H9 (cell line): ENCODE measurements around the gene CHCHD3. TPM values are rescaled to one million over a fixed set of nuclear protein-coding genes. Genes with fewer than 3 reads are reported as not detected.

Experiments
- DNase-seq: peaks from one replicate; pipeline ENCODE4 v3.0.0-alpha.2; 2017
- H2AFZ ChIP-seq: one replicate; pipeline ENCODE4 v1.6.1; 2013; ENCODE audit warnings: mild to moderate bottlenecking, low read length, control low read depth, moderate library complexity
- H2AK5ac ChIP-seq: 2 replicates; pipeline ENCODE4 v1.6.1; 2013; ENCODE audit warnings: low read length, control low read depth, mixed read lengths; ENCODE audit not compliant: insufficient read length
- H2BK120ac ChIP-seq: one replicate; pipeline ENCODE4 v1.6.1; 2013; ENCODE audit warnings: low read depth, mild to moderate bottlenecking, low read length, control low read depth, inconsistent platforms; ENCODE audit not compliant: poor library complexity, severe bottlenecking
- H2BK12ac ChIP-seq: 2 replicates; pipeline ENCODE4 v1.6.1; 2013; ENCODE audit warnings: low read length, control low read depth, mixed read lengths, low read depth; ENCODE audit not compliant: insufficient read length
- H2BK15ac ChIP-seq: 2 replicates; pipeline ENCODE4 v1.6.1; 2013; ENCODE audit warnings: low read depth, low read length, control low read depth
- H2BK20ac ChIP-seq: one replicate; pipeline ENCODE4 v1.6.1; 2013; ENCODE audit warnings: low read depth, mild to moderate bottlenecking, low read length, control low read depth, inconsistent platforms; ENCODE audit not compliant: poor library complexity, severe bottlenecking
- H2BK5ac ChIP-seq: 2 replicates; pipeline ENCODE4 v1.6.1; 2013; ENCODE audit warnings: low read length, control low read depth, mixed read lengths; ENCODE audit not compliant: insufficient read length
- H3K14ac ChIP-seq: 2 replicates; pipeline ENCODE4 v1.6.1; 2013; ENCODE audit warnings: low read length, control low read depth; ENCODE audit not compliant: insufficient read depth
- H3K18ac ChIP-seq: 2 replicates; pipeline ENCODE4 v1.6.1; 2013; ENCODE audit warnings: low read depth, mild to moderate bottlenecking, mixed read lengths, low read length, control low read depth; ENCODE audit not compliant: insufficient read length
- H3K23ac ChIP-seq: 2 replicates; pipeline ENCODE4 v1.6.1; 2013; ENCODE audit warnings: low read length, control low read depth, mixed read lengths, low read depth; ENCODE audit not compliant: insufficient read length
- H3K23me2 ChIP-seq: 2 replicates; pipeline ENCODE4 v1.6.1; 2013; ENCODE audit warnings: low read depth, mild to moderate bottlenecking, mixed read lengths, low read length, control low read depth; ENCODE audit not compliant: insufficient read length, poor library complexity, severe bottlenecking
- H3K27ac ChIP-seq: 2 replicates; pipeline ENCODE4 v1.5.1; 2013; ENCODE audit warnings: low read length, control low read depth, mixed read lengths, low read depth; ENCODE audit not compliant: insufficient read length
- H3K27me3 ChIP-seq: 2 replicates; pipeline ENCODE4 v1.6.1; 2013; ENCODE audit warnings: low read length, control low read depth, inconsistent platforms; ENCODE audit not compliant: insufficient read depth
- H3K4ac ChIP-seq: 2 replicates; pipeline ENCODE4 v1.6.1; 2013; ENCODE audit warnings: low read depth, mild to moderate bottlenecking, control low read depth, inconsistent platforms, low read length, moderate library complexity
- H3K4me1 ChIP-seq: 2 replicates; pipeline ENCODE4 v1.6.1; 2013; ENCODE audit warnings: low read length, control low read depth, inconsistent platforms; ENCODE audit not compliant: insufficient read depth
- H3K4me2 ChIP-seq: 2 replicates; pipeline ENCODE4 v1.6.1; 2013; ENCODE audit warnings: low read length, control low read depth, mixed read lengths; ENCODE audit not compliant: insufficient read length, insufficient read depth
- H3K56ac ChIP-seq: 2 replicates; pipeline ENCODE4 v1.6.1; 2013; ENCODE audit warnings: low read depth, mild to moderate bottlenecking, mixed read lengths, low read length, control low read depth; ENCODE audit not compliant: insufficient read length
- H3K79me1 ChIP-seq: 2 replicates; pipeline ENCODE4 v1.6.1; 2013; ENCODE audit warnings: low read depth, mild to moderate bottlenecking, moderate library complexity, low read length, control low read depth, inconsistent platforms; ENCODE audit not compliant: insufficient read depth, poor library complexity, severe bottlenecking
- H3K79me2 ChIP-seq: 2 replicates; pipeline ENCODE4 v1.6.1; 2013; ENCODE audit warnings: low read length, control low read depth, inconsistent platforms; ENCODE audit not compliant: insufficient read depth
- H3K9ac ChIP-seq: 2 replicates; pipeline ENCODE4 v1.6.1; 2013; ENCODE audit warnings: low read length, control low read depth, mixed read lengths; ENCODE audit not compliant: insufficient read length; ENCODE audit errors: extremely low read depth
- H3K9me3 ChIP-seq: one replicate; pipeline ENCODE4 v1.6.1; 2013; ENCODE audit warnings: low read depth, low read length, inconsistent platforms; ENCODE audit not compliant: control insufficient read depth
- H3T11ph ChIP-seq: one replicate; pipeline ENCODE4 v1.6.1; 2013; ENCODE audit warnings: mild to moderate bottlenecking, low read length, control low read depth, inconsistent platforms
- H4K20me1 ChIP-seq: one replicate; pipeline ENCODE4 v1.6.1; 2013; ENCODE audit not compliant: control insufficient read depth, insufficient read length, insufficient read depth
- H4K5ac ChIP-seq: 2 replicates; pipeline ENCODE4 v1.6.1; 2013; ENCODE audit warnings: low read depth, mild to moderate bottlenecking, mixed read lengths, low read length, control low read depth; ENCODE audit not compliant: insufficient read length
- H4K8ac ChIP-seq: replicated peaks from 2 replicates; pipeline ENCODE4 v1.6.1; 2013; ENCODE audit warnings: low read length, control low read depth, mixed read lengths, low read depth; ENCODE audit not compliant: insufficient read length
- H4K91ac ChIP-seq: 2 replicates; pipeline ENCODE4 v1.6.1; 2013; ENCODE audit warnings: low read depth, mild to moderate bottlenecking, moderate library complexity, mixed read lengths, low read length, control low read depth; ENCODE audit not compliant: insufficient read length
- H3K27ac Mint-ChIP-seq, 3 experiments: 2 replicates in 2 of 3; 3 replicates in 1 of 3; pipeline ENCODE4 v1.8.0; 2020 to 2021; ENCODE audit warnings: mixed read lengths in 3 of 3, mild to moderate bottlenecking in 1 of 3, moderate library complexity in 1 of 3
- H3K27me3 Mint-ChIP-seq: 2 replicates; pipeline ENCODE4 v1.8.0; 2021; ENCODE audit warnings: low read depth, mild to moderate bottlenecking, moderate library complexity, mixed read lengths
- H3K36me3 Mint-ChIP-seq, 3 experiments: 2 replicates in 2 of 3; 3 replicates in 1 of 3; pipeline ENCODE4 v1.8.0; 2020 to 2021; ENCODE audit warnings: low read depth in 3 of 3, mixed read lengths in 3 of 3; ENCODE audit not compliant: insufficient read depth in 1 of 3
- H3K4me1 Mint-ChIP-seq, 2 experiments: 2 replicates each; pipeline ENCODE4 v1.8.0; 2020; ENCODE audit warnings: mixed read lengths in 2 of 2
- H3K4me3 Mint-ChIP-seq, 2 experiments: 2 replicates in 1 of 2; 3 replicates in 1 of 2; pipeline ENCODE4 v1.8.0; 2020 to 2021; ENCODE audit warnings: mild to moderate bottlenecking in 2 of 2, mixed read lengths in 2 of 2, moderate library complexity in 1 of 2
- H3K9me3 Mint-ChIP-seq, 2 experiments: 2 replicates in 1 of 2; 3 replicates in 1 of 2; pipeline ENCODE4 v1.8.0; 2020; ENCODE audit warnings: mild to moderate bottlenecking in 2 of 2, mixed read lengths in 2 of 2, moderate library complexity in 1 of 2
- CTCF ChIP-seq: fragments of 200-600 bp; sonication (generic); conservative IDR thresholded peaks from 3 replicates; pipeline ENCODE4 v1.8.0; 2021; ENCODE audit warnings: antibody characterized with exemption, mild to moderate bottlenecking
- total RNA-seq: library from RNA; stranded (reverse); gene quantifications from 2 replicates; pipeline ENCODE4 v1.2.1, GENCODE V29; 2021

The CHCHD3 gene
- total RNA-seq, 1 experiment from 2014 or later = 104 TPM

GRCh38 chr7:133030346-133030745, 51.5 kb downstream of the CHCHD3 start:
- H2AFZ ChIP-seq = no peak overlapping the region
- Mint-ChIP-seq H3K36me3 (peaks cover under 1 to 7% (median 7%) of the 10 kb centered on the region in 3 experiments), H3K27me3 (no peaks in the 10 kb centered on the region), H3K4me3 (no peak overlapping the region), H3K4me1 (no peaks in the 10 kb centered on the region), H3K27ac (no peak overlapping the region; a peak in 1 of 7 replicates), H3K9me3 (peaks cover 0 to 3% of the 10 kb centered on the region in 2 experiments; a peak in 2 of 5 replicates)
- H2BK20ac ChIP-seq = no peak overlapping the region
- H4K91ac ChIP-seq = no peak overlapping the region
- no peak overlapping the region for H3K56ac ChIP-seq
- no peak for TF ChIP-seq CTCF
- no peak overlapping the region for H4K5ac ChIP-seq
- no peaks in the 10 kb centered on the region for H3K23me2 ChIP-seq
- H4K8ac ChIP-seq = no peak overlapping the region
- no peak overlapping the region for H2BK12ac ChIP-seq
- no peak overlapping the region for H3K14ac ChIP-seq
- H3K9ac ChIP-seq = no peak overlapping the region
- DNase-seq = no peak
- no peak overlapping the region for H3K27ac ChIP-seq
- no peaks in the 10 kb centered on the region for H4K20me1 ChIP-seq
- H3K4ac ChIP-seq = no peak overlapping the region
- H3K4me1 ChIP-seq = no peaks in the 10 kb centered on the region
- H3K9me3 ChIP-seq = no peaks in the 10 kb centered on the region
- no peak overlapping the region for H3K23ac ChIP-seq
- peaks cover 3% of the 10 kb centered on the region for H3K79me1 ChIP-seq
- H2BK120ac ChIP-seq = no peak overlapping the region
- no peak overlapping the region for H2BK5ac ChIP-seq
- H3K18ac ChIP-seq = no peak overlapping the region
- no peak overlapping the region for H2BK15ac ChIP-seq
- H3T11ph ChIP-seq = no peak overlapping the region
- H3K27me3 ChIP-seq = no peaks in the 10 kb centered on the region
- H3K4me2 ChIP-seq = no peak overlapping the region
- H3K79me2 ChIP-seq = peaks cover 11% of the 10 kb centered on the region; the same call in 1 of the 2 replicates
- H2AK5ac ChIP-seq = no peak overlapping the region
